ENCODE measurements around the gene SBF2.

The SBF2 gene

DNA sequence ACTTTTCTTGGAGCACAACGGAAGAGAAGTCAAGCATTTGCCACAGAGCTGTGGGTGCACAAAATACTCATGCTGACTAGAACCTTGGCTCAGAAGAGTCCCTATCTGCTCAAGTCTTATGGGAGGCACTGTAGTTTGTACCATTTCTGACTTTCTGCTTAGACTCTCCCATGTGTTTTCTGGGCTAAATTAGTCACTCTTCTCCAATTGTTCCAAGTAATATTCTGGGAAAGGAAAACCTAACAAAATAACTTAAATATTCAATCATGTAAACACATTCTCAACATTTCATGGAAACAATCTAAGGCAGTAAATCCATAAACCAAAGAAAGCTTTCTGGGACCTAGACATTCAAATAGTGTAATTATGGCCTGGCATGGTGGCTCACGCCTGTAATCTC, 409.4 kb downstream of the SBF2 start:
- DNase-seq (ENCODE audit: low read depth) = no peak
- no peak overlapping the region for H3K4me3 ChIP-seq (ENCODE audit: low read length)
- TF ChIP-seq, protein P1, sequence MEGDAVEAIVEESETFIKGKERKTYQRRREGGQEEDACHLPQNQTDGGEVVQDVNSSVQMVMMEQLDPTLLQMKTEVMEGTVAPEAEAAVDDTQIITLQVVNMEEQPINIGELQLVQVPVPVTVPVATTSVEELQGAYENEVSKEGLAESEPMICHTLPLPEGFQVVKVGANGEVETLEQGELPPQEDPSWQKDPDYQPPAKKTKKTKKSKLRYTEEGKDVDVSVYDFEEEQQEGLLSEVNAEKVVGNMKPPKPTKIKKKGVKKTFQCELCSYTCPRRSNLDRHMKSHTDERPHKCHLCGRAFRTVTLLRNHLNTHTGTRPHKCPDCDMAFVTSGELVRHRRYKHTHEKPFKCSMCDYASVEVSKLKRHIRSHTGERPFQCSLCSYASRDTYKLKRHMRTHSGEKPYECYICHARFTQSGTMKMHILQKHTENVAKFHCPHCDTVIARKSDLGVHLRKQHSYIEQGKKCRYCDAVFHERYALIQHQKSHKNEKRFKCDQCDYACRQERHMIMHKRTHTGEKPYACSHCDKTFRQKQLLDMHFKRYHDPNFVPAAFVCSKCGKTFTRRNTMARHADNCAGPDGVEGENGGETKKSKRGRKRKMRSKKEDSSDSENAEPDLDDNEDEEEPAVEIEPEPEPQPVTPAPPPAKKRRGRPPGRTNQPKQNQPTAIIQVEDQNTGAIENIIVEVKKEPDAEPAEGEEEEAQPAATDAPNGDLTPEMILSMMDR (IDR thresholded peaks at IDR 0.05; ENCODE audit: insufficient read depth, low read depth, low read length, missing control alignments) = no peak

DNA sequence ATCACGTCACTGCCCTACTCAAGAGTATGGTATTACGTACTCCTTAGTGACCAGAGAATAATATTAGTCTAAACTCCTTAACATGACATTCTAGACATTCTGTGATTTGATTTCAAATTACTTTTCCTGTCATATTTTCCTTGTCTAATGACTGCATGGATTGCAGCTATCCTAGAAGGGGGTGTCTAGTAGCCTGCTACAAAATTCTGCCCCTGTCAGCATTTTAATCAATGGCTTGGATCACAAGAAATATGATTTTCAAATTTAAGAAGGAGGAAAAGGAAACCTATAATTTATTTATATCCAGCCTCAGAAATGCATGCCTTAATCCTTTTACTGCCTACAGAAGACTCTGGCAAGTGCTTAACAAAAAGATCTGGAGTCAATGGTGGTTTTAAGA, 413.4 kb downstream of the SBF2 start:
- TF ChIP-seq, protein P1 (IDR thresholded peaks at IDR 0.05; ENCODE audit: insufficient read depth, low read depth, low read length, missing control alignments) = no peak
- DNase-seq (ENCODE audit: low read depth) = no peak
- H3K4me3 ChIP-seq (ENCODE audit: low read length) = no peak overlapping the region

DNA sequence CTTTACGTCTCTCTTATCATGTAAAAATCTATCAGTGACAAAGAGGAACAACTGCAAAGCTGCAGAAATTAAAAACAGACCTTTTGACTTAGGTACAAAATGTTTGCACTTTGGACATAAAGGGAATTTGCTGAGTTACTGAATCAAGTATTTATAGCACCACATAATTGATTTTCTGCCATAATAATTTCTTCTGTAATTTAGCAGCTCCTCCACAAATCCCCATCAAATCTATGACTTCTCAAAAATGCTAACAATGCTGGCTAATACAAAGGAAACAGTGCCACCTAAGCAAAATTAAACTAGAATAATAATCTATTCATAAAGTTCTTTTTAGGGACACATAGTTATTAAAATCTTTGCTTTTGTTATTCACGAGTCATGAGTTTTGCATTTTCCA, 415.1 kb downstream of the SBF2 start:
- DNase-seq (ENCODE audit: low read depth) = no peak
- TF ChIP-seq, protein P1 (IDR thresholded peaks at IDR 0.05; ENCODE audit: insufficient read depth, low read depth, low read length, missing control alignments) = no peak
- no peak overlapping the region for H3K4me3 ChIP-seq (ENCODE audit: low read length)

DNA sequence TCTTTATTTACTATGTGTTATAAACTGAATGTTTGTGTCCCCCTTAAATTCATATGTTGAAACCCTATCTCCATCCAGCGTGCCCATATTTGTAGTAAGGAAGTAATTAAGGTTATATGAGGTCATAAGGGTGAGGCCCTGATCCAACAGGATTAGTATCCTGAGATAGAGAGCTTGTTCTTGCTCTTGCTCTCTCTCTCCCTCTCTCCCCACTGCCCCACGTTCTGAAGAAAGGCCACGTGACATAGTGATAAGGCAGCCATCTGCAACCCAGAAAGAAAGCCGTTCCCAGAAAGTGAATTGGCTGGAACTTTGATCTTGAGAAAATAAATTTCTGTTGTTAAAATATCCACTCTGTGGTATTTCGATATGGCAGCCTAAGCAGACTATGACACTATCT, 417.7 kb downstream of the SBF2 start:
- TF ChIP-seq, protein P1 (IDR thresholded peaks at IDR 0.05; ENCODE audit: insufficient read depth, low read depth, low read length, missing control alignments) = no peak
- no peak overlapping the region for H3K4me3 ChIP-seq (ENCODE audit: low read length)

DNA sequence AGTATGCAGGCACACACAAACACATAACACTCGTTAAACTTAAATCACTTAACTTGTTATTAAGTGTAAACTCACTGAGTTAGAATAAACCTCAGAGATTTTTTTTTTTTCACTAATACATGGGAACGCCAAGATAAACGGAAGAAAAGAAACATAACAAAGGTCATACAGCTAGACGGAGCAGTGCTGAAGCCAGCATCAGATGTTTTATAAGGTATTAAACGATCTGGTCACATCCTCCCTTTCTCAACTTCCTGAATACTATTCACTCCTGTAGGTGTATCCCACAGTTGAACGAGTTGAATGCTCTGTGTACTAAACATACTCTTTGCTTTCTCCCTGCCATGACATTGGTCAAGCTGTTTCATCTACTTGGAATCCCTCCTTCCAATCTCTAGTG, 418.2 kb downstream of the SBF2 start:
- TF ChIP-seq, protein P1 (IDR thresholded peaks at IDR 0.05; ENCODE audit: insufficient read depth, low read depth, low read length, missing control alignments) = no peak
- no peak for DNase-seq (ENCODE audit: low read depth)
- no peak overlapping the region for H3K4me3 ChIP-seq (ENCODE audit: low read length)

More for the DNA sequence above, 417.7 kb downstream of the SBF2 start:
- no peak for DNase-seq (ENCODE audit: low read depth)

DNA sequence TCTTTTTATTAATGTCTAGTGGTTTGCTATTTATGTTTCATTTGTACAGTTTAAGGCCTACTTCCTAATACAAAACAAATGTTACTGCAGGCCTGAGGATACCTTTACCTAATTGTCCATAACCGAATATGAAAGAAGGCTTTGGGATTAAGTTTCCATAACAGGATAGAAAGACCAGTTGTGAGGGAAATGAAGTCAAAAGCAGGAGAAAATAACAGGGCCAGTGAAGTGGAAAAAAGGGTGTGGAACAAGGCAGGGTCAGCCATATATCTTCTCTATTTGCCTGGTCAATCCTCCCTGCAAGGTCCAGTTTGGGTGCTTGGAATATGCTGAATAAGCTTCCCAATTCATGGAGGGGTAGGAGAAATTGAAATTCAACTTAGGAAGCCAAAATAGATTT, 418.6 kb downstream of the SBF2 start:
- TF ChIP-seq, protein P1 (IDR thresholded peaks at IDR 0.05; ENCODE audit: insufficient read depth, low read depth, low read length, missing control alignments) = no peak
- no peak for DNase-seq (ENCODE audit: low read depth)

DNA sequence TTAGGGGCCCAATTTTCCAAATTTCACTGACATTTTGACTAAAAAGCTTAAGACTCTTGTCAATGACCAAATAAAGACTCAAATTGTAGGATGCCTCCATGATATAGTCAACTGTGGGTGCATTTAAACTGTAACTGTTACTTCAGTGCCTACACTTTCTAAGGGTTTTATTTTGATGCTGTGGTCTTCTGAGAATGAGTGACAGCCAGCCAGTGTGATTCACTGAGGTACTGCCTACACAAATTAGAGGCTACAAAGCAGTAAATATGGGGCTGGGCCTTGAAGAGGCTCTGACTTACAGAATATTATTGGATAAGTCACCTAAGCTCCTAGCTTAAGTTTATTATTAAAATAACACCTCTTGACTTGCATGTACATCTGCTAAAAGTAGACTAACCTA, 419.6 kb downstream of the SBF2 start:
- TF ChIP-seq, protein P1 (IDR thresholded peaks at IDR 0.05; ENCODE audit: insufficient read depth, low read depth, low read length, missing control alignments) = no peak
- no peak overlapping the region for H3K4me3 ChIP-seq (ENCODE audit: low read length)
- DNase-seq (ENCODE audit: low read depth) = no peak

More for the DNA sequence above, 418.6 kb downstream of the SBF2 start:
- H3K4me3 ChIP-seq (ENCODE audit: low read length) = no peak overlapping the region
